Fibroblast of lung (primary cell): ENCODE data around the gene NDUFA13. TPM values are rescaled to one million over a fixed set of nuclear protein-coding genes. Genes with fewer than 3 reads are reported as not detected.

ENCODE experiments used
- DNase-seq, 2 donors: peaks; one replicate each; pipeline versions ENCODE4 v3.0.0 to v3.0.0-alpha.2; 2010; ENCODE audit warnings: low read depth in 2 of 2
- H2AFZ ChIP-seq: 2 replicates; pipeline ENCODE4 v1.5.1; 2012; ENCODE audit warnings: low read length, control low read depth, inconsistent platforms
- H3K27ac ChIP-seq: 2 replicates; pipeline ENCODE4 v1.5.1; 2011; ENCODE audit warnings: low read length, control low read depth; ENCODE audit not compliant: insufficient read depth
- H3K27me3 ChIP-seq: 2 replicates; pipeline ENCODE4 v1.5.1; 2011; ENCODE audit warnings: mild to moderate bottlenecking, low read length; ENCODE audit not compliant: control insufficient read depth, insufficient read depth
- H3K36me3 ChIP-seq: 2 replicates; pipeline ENCODE4 v1.5.1; 2011; ENCODE audit warnings: low read length; ENCODE audit not compliant: control insufficient read depth, insufficient read depth
- H3K4me1 ChIP-seq: 2 replicates; pipeline ENCODE4 v1.5.1; 2011; ENCODE audit warnings: low read length; ENCODE audit not compliant: control insufficient read depth, insufficient read depth; ENCODE audit errors: extremely low read depth
- H3K4me2 ChIP-seq: 2 replicates; pipeline ENCODE4 v1.5.1; 2011; ENCODE audit warnings: low read length, control low read depth; ENCODE audit not compliant: insufficient read depth; ENCODE audit errors: extremely low read depth
- H3K4me3 ChIP-seq, 4 experiments: fragments of 200-600 bp in 1 of 4; sonication (generic) in 1 of 4; replicated peaks in 1 of 4; 2 replicates each; pipeline ENCODE4 v1.5.1; 2011 to 2016; ENCODE audit warnings: low read length in 4 of 4, low read depth in 3 of 4, mild to moderate bottlenecking in 3 of 4, control low read depth in 2 of 4, inconsistent platforms in 1 of 4, mixed read lengths in 1 of 4; ENCODE audit not compliant: insufficient read depth in 1 of 4; ENCODE audit errors: control extremely low read depth in 1 of 4
- H3K79me2 ChIP-seq: 2 replicates; pipeline ENCODE4 v1.5.1; 2012; ENCODE audit warnings: mild to moderate bottlenecking, low read length, inconsistent platforms; ENCODE audit not compliant: control insufficient read depth, insufficient read depth
- H3K9ac ChIP-seq: 2 replicates; pipeline ENCODE4 v1.5.1; 2011; ENCODE audit warnings: mild to moderate bottlenecking, low read length, control low read depth; ENCODE audit not compliant: insufficient read depth
- H3K9me3 ChIP-seq: 2 replicates; pipeline ENCODE4 v1.5.1; 2012; ENCODE audit warnings: low read depth, low read length; ENCODE audit not compliant: control insufficient read depth, insufficient read depth
- H4K20me1 ChIP-seq: 2 replicates; pipeline ENCODE4 v1.5.1; 2011; ENCODE audit warnings: low read length; ENCODE audit not compliant: control insufficient read depth, insufficient read depth; ENCODE audit errors: extremely low read depth
- CTCF ChIP-seq, 2 donors: IDR thresholded peaks in 1 of 2; conservative IDR thresholded peaks in 1 of 2; 1 replicate in 1 of 2; 2 replicates in 1 of 2; pipeline ENCODE4 v1.5.1; 2011 to 2012; ENCODE audit warnings: low read length in 2 of 2, control low read depth in 1 of 2, inconsistent platforms in 1 of 2, low read depth in 1 of 2, mild to moderate bottlenecking in 1 of 2
- EZH2 ChIP-seq: IDR thresholded peaks from 2 replicates; pipeline ENCODE4 v1.5.1; 2012; ENCODE audit warnings: low read length, control low read depth, mild to moderate bottlenecking; ENCODE audit errors: missing control alignments
- polyA plus RNA-seq, 2 donors: library from polyadenylated mRNA; depleted of rRNA in 1 of 2; stranded (reverse) in 1 of 2; unstranded in 1 of 2; fragments of >200 nt; gene quantifications; 2 replicates each; pipeline ENCODE4 v1.2.1, GENCODE V29; 2011 to 2012; ENCODE audit warnings: missing spikeins in 1 of 2
- total RNA-seq: library from RNA; depleted of rRNA; stranded (reverse); fragments of >200 nt; gene quantifications from 2 replicates; pipeline ENCODE4 v1.2.1, GENCODE V29; 2014

NDUFA13 gene
- total and polyA plus RNA-seq, 2 donors (not counting 1 experiment from before 2014, with no cell fraction given) = 221 to 306 TPM

DNA sequence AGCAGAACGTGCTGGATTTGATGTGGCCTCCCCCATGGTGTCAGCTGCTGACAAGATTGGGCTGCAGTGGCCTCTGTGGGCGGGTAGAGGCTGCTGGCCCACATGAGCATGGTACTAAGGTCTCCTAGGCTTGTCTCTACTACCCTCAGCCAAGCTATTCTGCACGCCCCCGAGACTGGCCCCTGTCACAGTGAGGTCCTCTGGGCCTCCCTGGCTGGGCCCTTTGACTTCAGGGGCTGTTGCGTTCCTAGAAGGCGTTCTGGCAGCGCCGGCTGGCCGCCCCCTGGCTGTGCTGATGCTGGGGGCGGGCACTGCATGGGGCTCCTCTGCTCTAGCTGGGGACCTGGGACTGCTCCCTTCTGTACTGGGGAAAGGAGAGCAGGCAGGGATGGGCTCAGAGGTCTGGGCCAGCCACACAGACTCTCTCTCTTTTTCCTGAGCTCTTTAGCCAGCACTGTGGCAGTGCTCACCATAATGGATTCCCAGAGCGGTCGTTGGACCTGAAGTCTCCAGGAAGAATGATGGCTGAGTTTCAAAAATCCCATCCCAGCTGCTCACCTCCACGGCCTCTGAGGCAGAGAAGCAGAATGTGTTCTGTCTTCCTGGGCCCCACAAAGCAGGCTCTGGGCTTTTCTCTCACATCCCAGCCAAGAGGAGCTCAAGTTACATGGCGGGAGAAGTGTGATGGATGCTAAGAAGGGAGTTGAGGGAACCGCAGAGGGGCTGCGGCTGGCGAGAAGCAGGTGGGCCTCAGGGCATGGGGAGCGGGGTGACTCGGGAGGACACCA, 33.0 kb upstream of the NDUFA13 start:
- Histone ChIP-seq H3K4me1 (peaks cover 16% of the 10 kb centered on the region), H3K4me3 (no peak overlapping the region), H3K27me3 (no peaks in the 10 kb centered on the region), H3K36me3 (peaks cover 6% of the 10 kb centered on the region), H3K27ac (no peak overlapping the region), H3K9me3 (no peaks in the 10 kb centered on the region), H4K20me1 (no peaks in the 10 kb centered on the region), H3K79me2 (peaks cover 67% of the 10 kb centered on the region), H3K4me2 (no peak overlapping the region), H3K9ac (no peak overlapping the region), H2AFZ (no peak overlapping the region)
- DNase-seq = peak in 1 of 2 donors; percentile 37
- no peak for TF ChIP-seq EZH2
- no peak for TF ChIP-seq CTCF (conservative IDR thresholded peaks at IDR 0.05 in 1 of 2, IDR thresholded peaks at IDR 0.05 in 1 of 2; ENCODE audit: low read depth in 1 of 2, low read length in 2 of 2)

DNA sequence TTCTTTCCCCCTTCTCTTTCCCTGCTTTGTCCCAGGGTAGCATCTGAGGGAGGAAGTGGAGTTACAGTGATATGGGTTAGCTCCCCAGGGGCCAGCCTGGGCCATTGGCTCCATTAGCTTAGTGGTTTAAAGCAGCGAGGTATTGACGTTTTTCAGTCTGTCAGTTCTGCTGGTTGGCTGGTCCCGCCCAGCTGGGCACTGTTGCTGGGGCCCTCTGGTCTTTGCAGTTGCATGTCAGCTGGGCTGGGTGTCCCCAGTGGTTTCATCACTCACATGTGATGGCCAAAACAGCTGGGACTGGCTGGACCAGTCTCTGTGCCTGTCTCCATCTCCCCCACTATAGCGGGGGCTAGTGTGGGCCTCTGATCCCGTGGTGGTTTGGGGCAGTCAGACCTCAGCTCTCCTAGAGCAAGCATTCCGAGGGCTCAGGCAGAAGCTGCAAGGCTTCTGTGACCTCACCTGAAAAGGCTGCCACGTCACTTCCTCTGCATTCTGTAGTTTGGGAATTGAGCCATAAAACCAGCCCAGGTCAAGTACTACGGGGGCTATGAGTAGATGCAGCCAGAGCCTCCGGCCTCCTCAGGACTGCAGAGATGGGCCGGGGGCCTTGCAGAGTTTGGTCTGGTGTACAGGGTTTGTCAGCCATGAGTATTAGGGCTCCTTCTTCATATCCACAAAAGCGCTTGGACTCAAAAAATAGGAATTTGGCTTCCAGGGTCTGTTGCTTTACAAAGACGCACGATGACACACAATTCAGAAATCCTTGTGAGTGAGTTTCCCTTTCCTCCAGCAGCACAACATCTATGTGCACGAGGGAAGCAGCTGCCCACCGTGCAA, 30.6 kb upstream of the NDUFA13 start:
- peak; percentile 60 to 65 for DNase-seq
- H3K9me3 ChIP-seq = no peaks in the 10 kb centered on the region
- H3K79me2 ChIP-seq = peaks cover 57% of the 10 kb centered on the region
- H3K4me1 ChIP-seq = peaks cover 37% of the 10 kb centered on the region
- H3K27ac ChIP-seq = peak overlapping the region; percentile 51
- TF ChIP-seq CTCF (conservative IDR thresholded peaks at IDR 0.05 in 1 of 2, IDR thresholded peaks at IDR 0.05 in 1 of 2; ENCODE audit: low read depth in 1 of 2, low read length in 2 of 2) (no peak), EZH2 (no peak)
- peak overlapping the region; percentile 20 for H3K4me2 ChIP-seq
- no peak overlapping the region for H3K9ac ChIP-seq
- no peaks in the 10 kb centered on the region for H4K20me1 ChIP-seq
- peaks cover 6% of the 10 kb centered on the region for H3K36me3 ChIP-seq
- no peak overlapping the region for H3K4me3 ChIP-seq
- no peak overlapping the region for H2AFZ ChIP-seq
- H3K27me3 ChIP-seq = no peaks in the 10 kb centered on the region

- peaks cover 55% of the 10 kb centered on the region for H3K79me2 ChIP-seq
- H4K20me1 ChIP-seq = no peaks in the 10 kb centered on the region
- peaks cover 37% of the 10 kb centered on the region for H3K4me1 ChIP-seq
- peaks cover 7% of the 10 kb centered on the region for H3K36me3 ChIP-seq
- H2AFZ ChIP-seq = no peak overlapping the region
- TF ChIP-seq EZH2 (no peak), CTCF (conservative IDR thresholded peaks at IDR 0.05 in 1 of 2, IDR thresholded peaks at IDR 0.05 in 1 of 2; ENCODE audit: low read depth in 1 of 2, low read length in 2 of 2) (no peak)
- H3K9me3 ChIP-seq = no peaks in the 10 kb centered on the region
- no peak overlapping the region for H3K4me2 ChIP-seq
- no peak overlapping the region for H3K4me3 ChIP-seq
- H3K27me3 ChIP-seq = no peaks in the 10 kb centered on the region
- no peak for DNase-seq
- no peak overlapping the region for H3K9ac ChIP-seq
- peak overlapping the region; percentile 51 for H3K27ac ChIP-seq
Observed at GRCh38 chr19:19485998-19486290, 30.1 kb upstream of the NDUFA13 start.
